ENCODE data around the gene TMEM59L.

The TMEM59L gene

GRCh38 chr19:18659281-18660050 is 46.8 kb downstream of the TMEM59L start:
- no peak for DNase-seq (ENCODE audit: low read depth)

- peak; percentile 59 for DNase-seq (ENCODE audit: low read depth)
Measured at GRCh38 chr19:18660051-18660910, 47.6 kb downstream of the TMEM59L start.

GRCh38 chr19:18660939-18661670 is 48.4 kb downstream of the TMEM59L start:
- DNase-seq (ENCODE audit: low read depth): no peak

- DNase-seq (ENCODE audit: low read depth): no peak
Measured at GRCh38 chr19:18662972-18663732, 50.5 kb downstream of the TMEM59L start.

- no peak for DNase-seq (ENCODE audit: low read depth)
Measured at GRCh38 chr19:18663940-18664530, 51.4 kb downstream of the TMEM59L start.

- DNase-seq (ENCODE audit: low read depth): no peak
Measured at GRCh38 chr19:18665771-18666202, 53.1 kb downstream of the TMEM59L start.

- no peak for DNase-seq (ENCODE audit: low read depth)
Measured at GRCh38 chr19:18666317-18666716, 53.6 kb downstream of the TMEM59L start.

GRCh38 chr19:18666784-18667183 is 54.1 kb downstream of the TMEM59L start:
- DNase-seq (ENCODE audit: low read depth): no peak

- DNase-seq (ENCODE audit: low read depth): no peak
Measured at GRCh38 chr19:18667531-18668251, 55.0 kb downstream of the TMEM59L start.

- DNase-seq (ENCODE audit: low read depth): no peak
Measured at GRCh38 chr19:18668252-18668631, 55.6 kb downstream of the TMEM59L start.

- no peak for DNase-seq (ENCODE audit: low read depth)
Measured at GRCh38 chr19:18668744-18669523, 56.3 kb downstream of the TMEM59L start.

GRCh38 chr19:18669524-18669817 is 56.8 kb downstream of the TMEM59L start:
- peak; percentile 58 for DNase-seq (ENCODE audit: low read depth)

- DNase-seq (ENCODE audit: low read depth): no peak
Measured at GRCh38 chr19:18669883-18670282, 57.2 kb downstream of the TMEM59L start.

GRCh38 chr19:18670312-18670711 is 57.6 kb downstream of the TMEM59L start:
- DNase-seq (ENCODE audit: low read depth): no peak

Measured in iris pigment epithelial cell (primary cell).